GM21529 (cell line): ENCODE data around the gene PHF8.

ENCODE experiments used
- ATAC-seq: cut with Tn5 transposase; IDR thresholded peaks from one replicate; pipeline ENCODE4 v1.9.1; 2021; ENCODE audit not compliant: unreplicated experiment

PHF8 gene

DNA sequence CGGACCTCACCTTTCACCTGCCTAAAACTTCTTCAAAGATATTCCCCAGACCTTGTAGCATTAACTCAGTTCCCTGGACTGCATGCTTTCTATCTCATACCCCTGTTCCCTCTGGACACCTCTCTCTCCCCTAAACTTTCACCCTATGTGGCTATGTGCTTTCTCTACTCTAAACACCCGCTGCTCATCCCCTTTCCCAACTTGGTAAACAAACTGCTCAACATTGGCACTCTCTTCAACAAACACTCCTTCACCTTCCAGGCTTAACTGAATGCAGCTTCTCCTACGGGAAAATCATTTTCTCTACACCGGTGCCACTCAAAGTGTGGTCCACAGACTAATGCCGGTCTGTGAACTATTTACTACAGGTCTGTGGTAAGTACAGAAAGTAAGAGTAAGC is 19.9 kb downstream of the PHF8 start:
- ATAC-seq, result no peak

DNA sequence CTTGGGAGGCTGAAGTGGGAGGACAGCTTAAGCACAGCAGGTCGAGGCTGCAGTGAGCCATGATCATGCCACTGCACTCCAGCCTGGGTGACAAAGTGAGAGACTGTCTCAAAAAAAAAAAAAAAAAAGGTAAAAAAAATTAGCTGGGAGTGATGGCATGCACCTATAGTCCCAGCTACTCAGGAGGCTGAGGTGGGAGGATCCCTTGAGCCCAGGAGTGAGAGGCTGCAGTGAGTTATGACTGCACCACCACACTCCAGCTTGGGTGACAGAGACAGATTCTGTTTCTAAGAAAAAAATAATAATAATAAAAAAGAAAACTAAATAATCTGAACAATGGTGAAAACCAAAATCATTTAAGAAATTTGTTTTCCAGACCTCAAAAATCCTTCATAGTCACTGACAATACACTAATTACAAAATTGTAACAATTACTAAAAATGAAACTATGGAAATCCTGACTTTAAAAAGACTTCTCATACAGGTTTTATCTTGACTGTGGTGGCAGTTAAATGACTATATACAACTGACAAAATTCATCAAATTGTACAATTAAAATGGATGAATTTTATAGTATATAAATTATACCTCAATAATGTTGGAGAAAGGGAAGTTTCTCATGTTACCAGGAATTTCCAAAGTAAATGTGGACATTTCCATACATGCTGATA is 31.3 kb downstream of the PHF8 start:
- ATAC-seq, result no peak

GRCh38 chrX:54007682-54008081 is 36.6 kb downstream of the PHF8 start:
- ATAC-seq, result no peak

DNA sequence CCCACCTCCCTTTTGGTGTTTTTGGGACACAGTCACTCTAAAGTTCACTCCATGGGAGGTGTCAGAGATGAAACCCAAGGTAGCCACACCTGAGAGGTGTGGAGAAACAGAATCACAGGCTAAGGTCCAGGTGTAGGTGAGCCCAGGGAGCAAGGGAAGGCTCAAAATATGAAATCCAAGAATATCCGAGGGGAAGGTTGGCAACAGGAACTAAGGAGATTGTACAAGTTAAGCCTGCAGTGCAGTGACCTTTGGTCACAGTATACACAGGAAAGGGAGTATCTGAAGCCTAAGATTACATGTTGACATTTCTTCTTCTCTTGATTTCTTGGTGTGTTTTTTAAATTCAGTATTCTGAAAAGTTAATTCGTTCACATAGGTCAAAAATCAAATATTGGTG is 46.5 kb downstream of the PHF8 start:
- no peak for ATAC-seq

GRCh38 chrX:53992589-53992988 is 51.7 kb downstream of the PHF8 start:
- no peak for ATAC-seq

GRCh38 chrX:53990171-53990570 is 54.1 kb downstream of the PHF8 start:
- no peak for ATAC-seq

- no peak for ATAC-seq
Observed at GRCh38 chrX:53984895-53985294, 59.4 kb downstream of the PHF8 start.

- ATAC-seq, result no peak
Observed at GRCh38 chrX:53974529-53974928, 69.7 kb downstream of the PHF8 start.

DNA sequence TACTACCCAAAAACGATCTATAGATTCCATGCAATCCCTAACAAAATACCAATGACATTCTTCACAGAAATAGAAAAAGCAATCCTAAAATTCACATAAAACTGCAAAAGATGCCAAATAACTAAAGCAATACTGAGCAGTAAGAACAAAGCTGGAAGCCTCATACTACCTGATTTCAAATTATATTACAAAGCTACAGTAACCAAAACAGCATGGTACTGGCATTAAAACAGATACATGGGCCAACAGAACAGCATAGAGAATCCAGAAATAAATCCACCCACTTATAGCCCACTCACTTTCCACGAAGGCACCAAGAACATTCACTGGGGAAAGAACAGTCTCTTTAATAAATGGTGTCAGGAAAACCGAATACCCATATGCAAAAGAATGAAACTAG is 74.7 kb downstream of the PHF8 start:
- ATAC-seq, result no peak

DNA sequence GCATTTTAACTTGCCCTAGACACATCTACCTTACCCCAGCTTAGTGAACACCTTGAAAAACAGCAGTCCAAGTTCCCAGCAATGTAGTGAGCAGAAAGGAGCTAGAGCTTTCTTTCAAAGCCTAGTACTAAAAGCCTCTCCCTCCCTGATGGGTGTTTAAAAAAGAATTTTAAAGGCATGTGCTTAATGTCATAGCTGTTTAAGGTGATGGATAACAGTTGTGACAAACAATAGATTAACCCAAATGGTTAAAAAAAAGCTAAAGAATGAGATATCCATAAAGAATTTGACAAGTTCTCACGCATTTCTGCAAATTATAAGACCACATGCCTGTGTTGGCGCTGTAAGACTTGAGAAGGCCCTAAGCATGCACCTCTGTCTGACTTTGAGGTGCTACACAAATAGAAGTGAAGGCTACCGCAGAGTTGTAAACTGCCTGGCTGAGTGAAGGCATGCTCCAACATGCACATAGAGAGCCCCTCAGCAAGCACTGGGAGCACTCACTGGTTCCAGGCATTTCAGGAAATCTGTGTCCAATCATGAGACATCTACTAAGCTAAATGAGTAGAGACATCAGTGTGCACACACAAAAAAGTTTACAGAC is 94.0 kb downstream of the PHF8 start:
- no peak for ATAC-seq

DNA sequence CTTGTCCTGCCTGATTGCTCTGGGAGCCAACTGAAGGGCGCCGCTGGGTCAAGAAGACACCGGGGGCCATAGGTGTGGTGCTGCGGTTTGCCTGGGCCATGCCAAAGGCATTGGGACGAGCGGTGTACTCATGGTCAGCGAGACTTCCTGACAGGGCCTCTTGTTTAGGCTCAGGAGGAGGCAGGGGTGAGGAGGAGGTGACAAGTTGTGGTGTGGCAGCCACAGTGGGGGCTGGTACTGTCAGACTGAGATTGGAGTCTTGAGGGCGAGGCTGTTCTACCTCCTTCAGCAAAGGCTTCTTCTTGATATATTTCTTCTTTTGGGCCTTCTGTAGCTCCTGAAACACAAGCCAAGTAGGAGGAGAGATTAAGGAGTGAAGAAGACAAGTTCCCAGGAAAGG is 104.1 kb downstream of the PHF8 start:
- ATAC-seq, result no peak

GRCh38 chrX:53939127-53939526 is 105.1 kb downstream of the PHF8 start:
- no peak for ATAC-seq

DNA sequence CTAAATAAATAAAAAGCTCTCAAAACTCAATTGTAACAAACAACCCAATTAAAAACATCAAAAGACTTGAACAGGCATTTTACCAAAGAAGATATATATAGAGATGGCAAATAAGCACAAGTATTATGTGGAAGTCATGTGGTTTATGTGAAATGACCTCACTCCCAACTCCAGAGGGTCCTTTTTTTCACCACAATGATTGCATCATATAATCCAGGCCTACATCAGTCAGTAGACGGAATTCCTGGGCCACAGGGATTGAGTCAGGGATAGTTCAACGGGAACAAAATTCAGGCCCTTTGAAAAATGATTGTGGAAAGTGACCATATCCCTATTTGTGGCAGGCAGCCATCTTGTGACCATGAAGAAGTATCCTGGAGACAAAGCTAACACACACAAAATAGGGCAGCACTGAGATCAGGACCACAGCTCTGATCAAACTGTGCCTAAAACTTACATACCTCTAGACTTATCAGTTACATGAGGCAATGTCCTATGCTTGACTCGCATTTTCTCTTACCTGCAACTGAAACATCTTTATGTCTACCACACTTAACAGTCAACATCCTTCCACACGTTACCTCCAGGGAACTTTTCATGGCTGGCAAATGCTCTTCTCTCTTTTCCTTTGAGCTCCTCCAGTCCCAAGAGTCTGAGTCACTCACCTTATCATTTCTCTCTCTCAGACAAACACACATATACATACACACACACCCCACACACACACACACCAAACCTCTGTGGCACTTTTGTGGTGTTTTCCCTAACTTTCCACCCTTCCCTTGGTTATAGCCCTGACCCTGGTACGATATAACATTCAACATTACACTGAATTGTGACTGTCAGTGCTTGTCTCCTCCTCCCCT is 113.5 kb downstream of the PHF8 start:
- no peak for ATAC-seq

DNA sequence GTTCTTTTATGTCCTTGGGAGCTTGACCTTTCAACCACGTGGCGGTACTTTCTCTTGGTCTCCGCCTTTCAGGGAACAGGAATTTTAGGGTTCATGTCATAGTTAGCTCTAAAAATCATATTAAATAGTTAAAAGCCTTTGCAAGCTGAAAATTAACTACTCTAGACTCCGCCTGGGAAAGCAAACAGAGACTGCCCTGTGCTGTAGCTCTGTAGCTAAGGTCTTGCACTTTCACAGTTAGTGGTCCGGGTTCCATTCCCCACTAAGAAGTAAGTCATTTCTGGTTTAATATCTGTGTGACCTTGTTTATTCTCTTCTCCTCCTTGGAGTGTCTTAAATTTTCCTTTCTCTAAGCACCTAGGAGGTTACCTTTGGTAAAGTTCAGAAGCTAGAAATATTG is 118.2 kb downstream of the PHF8 start:
- ATAC-seq, result no peak

GRCh38 chrX:53918702-53919101 is 125.6 kb downstream of the PHF8 start:
- ATAC-seq, result no peak

GRCh38 chrX:53900623-53901022 is 143.7 kb downstream of the PHF8 start:
- ATAC-seq, result no peak

DNA sequence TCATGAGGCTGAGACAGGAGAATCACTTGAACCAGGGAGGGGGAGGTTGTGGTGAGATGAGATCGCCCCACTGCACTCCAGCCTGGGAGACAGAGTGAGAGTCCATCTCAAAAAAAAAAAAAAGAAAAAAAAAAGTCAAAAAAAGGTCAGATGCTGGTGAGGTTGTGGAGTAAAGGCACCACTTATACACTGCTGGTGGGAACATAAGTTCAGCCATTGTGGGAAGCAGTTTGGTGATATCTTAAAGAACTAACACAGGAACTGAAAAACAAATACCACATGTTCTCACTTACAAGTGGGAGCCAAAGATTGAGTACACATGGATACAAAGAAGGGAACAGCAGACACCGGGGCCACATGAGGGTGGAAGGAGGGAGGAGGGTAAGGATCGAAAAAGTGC is 149.0 kb downstream of the PHF8 start:
- no peak for ATAC-seq
